GM21737 (cell line): ENCODE measurements around the gene AVPI1.
A peak's percentile ranks its signal among the peaks of the same experiment; 100 is the strongest.
"Not testable (repeated sequence)": the region's sequence is repeated elsewhere in the genome, so short reads cannot be mapped to it uniquely, and the experiment has no call there.

ENCODE experiments used
- ATAC-seq: cut with Tn5 transposase; IDR thresholded peaks from one replicate; pipeline ENCODE4 v1.9.1; 2021; ENCODE audit warnings: mild to moderate bottlenecking, moderate library complexity; ENCODE audit not compliant: unreplicated experiment

The AVPI1 gene

GRCh38 chr10:97642471-97643159 is 44.4 kb downstream of the AVPI1 start:
- ATAC-seq: not testable (repeated sequence)

- ATAC-seq: peak; percentile 13
Measured at GRCh38 chr10:97640868-97641811, 45.9 kb downstream of the AVPI1 start.

GRCh38 chr10:97640174-97640867 is 46.7 kb downstream of the AVPI1 start, which contains the start of gene PI4K2A:
TSS of gene PI4K2A (plus strand) at chr10:97640671. CDS start at chr10:97640743, 72 bp downstream.
- ATAC-seq: peak; percentile 95

GRCh38 chr10:97639090-97639489 is 48.0 kb downstream of the AVPI1 start:
- ATAC-seq: not testable (repeated sequence)

- no peak for ATAC-seq
Measured at GRCh38 chr10:97635577-97635976, 51.5 kb downstream of the AVPI1 start.

GRCh38 chr10:97633921-97634320 is 53.1 kb downstream of the AVPI1 start:
- ATAC-seq: no peak

GRCh38 chr10:97632949-97633884 is 53.8 kb downstream of the AVPI1 start, which contains the start of gene MORN4:
TSS of gene MORN4 (minus strand) at chr10:97633500. CDS start at chr10:97619653, 13,847 bp downstream.
- peak; percentile 93 for ATAC-seq

- no peak for ATAC-seq
Measured at GRCh38 chr10:97631098-97631497, 55.9 kb downstream of the AVPI1 start.

- ATAC-seq: no peak
Measured at GRCh38 chr10:97629289-97629688, 57.8 kb downstream of the AVPI1 start.

- ATAC-seq: no peak
Measured at GRCh38 chr10:97628228-97628627, 58.8 kb downstream of the AVPI1 start.

- ATAC-seq: no peak
Measured at GRCh38 chr10:97627731-97628130, 59.3 kb downstream of the AVPI1 start.
